Hematopoietic multipotent progenitor cell treated with erythropoietin and hydrocortisone succinate and interleukin-3 and kit ligand, for 6 days (in vitro differentiated cells): ENCODE data around the gene PRDX3.

ENCODE experiments used
- DNase-seq: peaks from one replicate; pipeline ENCODE4 v3.0.0-alpha.2; 2015

PRDX3 gene

GRCh38 chr10:119119400-119119799, 59.2 kb downstream of the PRDX3 start:
- DNase-seq = no peak

GRCh38 chr10:119118231-119118630, 60.4 kb downstream of the PRDX3 start:
- DNase-seq = no peak
